Muscle layer of duodenum (tissue), 2 donors: ENCODE results near the gene CHRM5.

Source experiments
- H3K27ac ChIP-seq: one replicate; pipeline ENCODE4 v1.7.0; 2013; ENCODE audit warnings: mild to moderate bottlenecking, low read length
- H3K27me3 ChIP-seq: one replicate; pipeline ENCODE4 v1.7.0; 2013; ENCODE audit warnings: low read depth, mild to moderate bottlenecking, control low read depth, low read length
- H3K36me3 ChIP-seq, 2 donors: one replicate each; pipeline ENCODE4 v1.7.0; 2013; ENCODE audit warnings: low read length in 2 of 2, control low read depth in 1 of 2, mild to moderate bottlenecking in 1 of 2; ENCODE audit not compliant: insufficient read depth in 2 of 2, control insufficient read depth in 1 of 2
- H3K4me1 ChIP-seq, 2 donors: one replicate each; pipeline ENCODE4 v1.7.0; 2013; ENCODE audit warnings: low read length in 2 of 2, mild to moderate bottlenecking in 2 of 2, control low read depth in 1 of 2, moderate library complexity in 1 of 2; ENCODE audit not compliant: insufficient read depth in 2 of 2, control insufficient read depth in 1 of 2
- H3K4me3 ChIP-seq, 2 donors: one replicate each; pipeline ENCODE4 v1.7.0; 2013; ENCODE audit warnings: low read length in 2 of 2, low read depth in 1 of 2, mild to moderate bottlenecking in 1 of 2
- H3K9me3 ChIP-seq, 2 donors: one replicate each; pipeline ENCODE4 v1.7.0; 2013; ENCODE audit warnings: low read length in 2 of 2, control low read depth in 1 of 2, mild to moderate bottlenecking in 1 of 2; ENCODE audit not compliant: control insufficient read depth in 1 of 2
- donor health status: healthy.

CHRM5 gene

GRCh38 chr15:34065941-34066340 lies 97.6 kb downstream of the CHRM5 start:
- H3K4me1 ChIP-seq, result no peaks in the 10 kb centered on the region
- no peaks in the 10 kb centered on the region for H3K36me3 ChIP-seq
- no peak overlapping the region for H3K27ac ChIP-seq
- H3K4me3 ChIP-seq, result no peak overlapping the region
- no peaks in the 10 kb centered on the region for H3K9me3 ChIP-seq
- no peaks in the 10 kb centered on the region for H3K27me3 ChIP-seq

GRCh38 chr15:34070003-34070402 lies 101.7 kb downstream of the CHRM5 start:
- Histone ChIP-seq H3K27me3 (no peaks in the 10 kb centered on the region), H3K4me1 (no peaks in the 10 kb centered on the region), H3K27ac (no peak overlapping the region), H3K4me3 (no peak overlapping the region), H3K36me3 (no peaks in the 10 kb centered on the region), H3K9me3 (no peaks in the 10 kb centered on the region)

- Histone ChIP-seq H3K4me3 (no peak overlapping the region), H3K27ac (no peak overlapping the region), H3K36me3 (no peaks in the 10 kb centered on the region), H3K4me1 (no peaks in the 10 kb centered on the region), H3K9me3 (no peaks in the 10 kb centered on the region), H3K27me3 (no peaks in the 10 kb centered on the region)
Measured at GRCh38 chr15:34076785-34077184, 108.5 kb downstream of the CHRM5 start.

GRCh38 chr15:34078900-34079299 lies 110.6 kb downstream of the CHRM5 start:
- Histone ChIP-seq H3K4me1 (no peaks in the 10 kb centered on the region), H3K9me3 (no peaks in the 10 kb centered on the region), H3K27ac (no peak overlapping the region), H3K36me3 (peaks cover 0 to 6% of the 10 kb centered on the region in 2 donors), H3K27me3 (no peaks in the 10 kb centered on the region), H3K4me3 (no peak overlapping the region)

- Histone ChIP-seq H3K4me1 (no peaks in the 10 kb centered on the region), H3K4me3 (no peak overlapping the region), H3K27me3 (no peaks in the 10 kb centered on the region), H3K36me3 (peaks cover 6% of the 10 kb centered on the region in 2 donors), H3K9me3 (no peaks in the 10 kb centered on the region), H3K27ac (no peak overlapping the region)
Measured at GRCh38 chr15:34079904-34080303, 111.6 kb downstream of the CHRM5 start.

- no peak overlapping the region for H3K4me3 ChIP-seq
- no peaks in the 10 kb centered on the region for H3K4me1 ChIP-seq
- no peaks in the 10 kb centered on the region for H3K27me3 ChIP-seq
- peaks cover 24 to 34% of the 10 kb centered on the region in 2 donors for H3K36me3 ChIP-seq
- H3K9me3 ChIP-seq, result no peaks in the 10 kb centered on the region
- no peak overlapping the region for H3K27ac ChIP-seq
Measured at GRCh38 chr15:34084086-34084485, 115.8 kb downstream of the CHRM5 start.

- Histone ChIP-seq H3K36me3 (peaks cover 24 to 38% of the 10 kb centered on the region in 2 donors), H3K9me3 (no peaks in the 10 kb centered on the region)
Measured at GRCh38 chr15:34085746-34086145, 117.4 kb downstream of the CHRM5 start.

GRCh38 chr15:34099914-34100313 lies 131.6 kb downstream of the CHRM5 start:
- Histone ChIP-seq H3K4me1 (peaks cover 5 to 29% of the 10 kb centered on the region in 2 donors), H3K36me3 (peaks cover 3 to 11% of the 10 kb centered on the region in 2 donors), H3K4me3 (peak overlapping the region in 1 of 2 donors; percentile 97), H3K9me3 (no peaks in the 10 kb centered on the region), H3K27ac (no peak overlapping the region), H3K27me3 (no peaks in the 10 kb centered on the region)

More at GRCh38 chr15:34085746-34086145, 117.4 kb downstream of the CHRM5 start:
- H3K27me3 ChIP-seq, result no peaks in the 10 kb centered on the region
- H3K27ac ChIP-seq, result no peak overlapping the region
- H3K4me3 ChIP-seq, result no peak overlapping the region
- no peaks in the 10 kb centered on the region for H3K4me1 ChIP-seq

GRCh38 chr15:34101366-34102174 lies 133.3 kb downstream of the CHRM5 start, which contains the start of the genes EMC7 and PGBD4:
Gene EMC7, minus strand, starts transcription at chr15:34101862. Its CDS starts 23 bp downstream, at chr15:34101839.
Gene PGBD4, plus strand, starts transcription at chr15:34102083. Its CDS starts 449 bp downstream, at chr15:34102532.
- no peaks in the 10 kb centered on the region for H3K36me3 ChIP-seq
- H3K9me3 ChIP-seq, result no peaks in the 10 kb centered on the region
- no peaks in the 10 kb centered on the region for H3K27me3 ChIP-seq
- peaks cover 5 to 29% of the 10 kb centered on the region in 2 donors for H3K4me1 ChIP-seq
- H3K4me3 ChIP-seq, result peak within 1 kb of the TSS; percentile 84 to 97
- peak within 1 kb of the TSS; percentile 91 for H3K27ac ChIP-seq

- no peaks in the 10 kb centered on the region for H3K9me3 ChIP-seq
- peak overlapping the region; percentile 91 for H3K27ac ChIP-seq
- H3K36me3 ChIP-seq, result no peaks in the 10 kb centered on the region
- H3K4me3 ChIP-seq, result peak overlapping the region; percentile 84 to 97
- H3K27me3 ChIP-seq, result no peaks in the 10 kb centered on the region
- H3K4me1 ChIP-seq, result peaks cover 5 to 29% of the 10 kb centered on the region in 2 donors
Measured at GRCh38 chr15:34102175-34102925, 134.1 kb downstream of the CHRM5 start.

GRCh38 chr15:34106423-34106822 lies 138.1 kb downstream of the CHRM5 start:
- H3K36me3 ChIP-seq, result no peaks in the 10 kb centered on the region
- H3K9me3 ChIP-seq, result no peaks in the 10 kb centered on the region
- peaks cover 0 to 7% of the 10 kb centered on the region in 2 donors for H3K4me1 ChIP-seq
- H3K27me3 ChIP-seq, result no peaks in the 10 kb centered on the region
- H3K27ac ChIP-seq, result no peak overlapping the region
- no peak overlapping the region for H3K4me3 ChIP-seq
